HCT116 (cell line): ENCODE results near the gene STRADA. TPM values are rescaled to one million over a fixed set of nuclear protein-coding genes. Genes with fewer than 3 reads are reported as not detected.

Experiments
- ATAC-seq: fragments of 200-7000 bp; cut with Tn5 transposase; 2 replicates; pipeline ENCODE4 v1.9.1; 2020; ENCODE audit warnings: mild to moderate bottlenecking, moderate library complexity
- BruUV-seq: library from RNA; stranded (reverse); fragments of 400-500 nt; replicated peaks from 2 replicates; lab custom pipeline; 2021; lab: Mats Ljungman, UMichigan
- CTCF ChIA-PET: fragments of 300-600 bp; sonication (Branson Sonifier 250); formaldehyde crosslinking; loops from one replicate; lab custom pipeline; 2021; ENCODE audit warnings: antibody characterized with exemption; lab: Charles Lee
- POLR2A ChIA-PET: fragments of 300-600, 350-600 bp; sonication (Branson Sonifier 250); formaldehyde crosslinking; loops from one replicate; lab custom pipeline; 2021; ENCODE audit warnings: antibody characterized with exemption; lab: Charles Lee
- RAD21 ChIA-PET, 2 experiments: fragments of 300-600 bp; sonication (Branson Sonifier 250); formaldehyde crosslinking; loops; one replicate each; lab custom pipeline; 2023; ENCODE audit warnings: low total read pairs in 2 of 2; ENCODE audit not compliant: uncharacterized antibody in 2 of 2, unreplicated experiment in 2 of 2, low non-redundant PET in 1 of 2; lab: Charles Lee
- DNase-seq: peaks from one replicate; pipeline ENCODE4 v3.0.0-alpha.2; 2010; ENCODE audit warnings: low read depth, low spot score
- H2AFZ ChIP-seq: fragments of 200-600 bp; shearing (Covaris generic), sonication (generic); 2 replicates; pipeline ENCODE4 v1.6.1; 2017; ENCODE audit warnings: low read depth, mixed run types, mixed read lengths, antibody characterized with exemption, low read length; ENCODE audit not compliant: poor library complexity, severe bottlenecking
- H3K27ac ChIP-seq: 2 replicates; pipeline ENCODE4 v1.5.1; 2012; ENCODE audit warnings: low read depth, low read length
- H3K27me3 ChIP-seq: fragments of 200-600 bp; sonication (generic); 2 replicates; pipeline ENCODE4 v1.6.1; 2016; ENCODE audit warnings: mixed run types, low read length, mixed read lengths; ENCODE audit not compliant: insufficient read depth
- H3K36me3 ChIP-seq, 2 experiments: fragments of 200-500 bp in 1 of 2; fragments of 200-600 bp in 1 of 2; sonication (Bioruptor generic) in 1 of 2; sonication (generic) in 1 of 2; 2 replicates each; pipeline versions ENCODE4 v1.5.1 to v1.6.1; 2014 to 2016; ENCODE audit warnings: low read length in 2 of 2, inconsistent platforms in 1 of 2, mixed read lengths in 1 of 2, mixed run types in 1 of 2; ENCODE audit not compliant: insufficient read depth in 2 of 2, control insufficient read depth in 1 of 2
- H3K4me1 ChIP-seq, 2 experiments: fragments of 200-600 bp in 1 of 2; sonication (generic) in 1 of 2; 2 replicates each; pipeline versions ENCODE4 v1.5.1 to v1.6.1; 2012 to 2017; ENCODE audit warnings: low read length in 2 of 2, inconsistent platforms in 1 of 2, mild to moderate bottlenecking in 1 of 2, mixed read lengths in 1 of 2, mixed run types in 1 of 2, moderate library complexity in 1 of 2; ENCODE audit not compliant: insufficient read depth in 2 of 2, control insufficient read depth in 1 of 2
- H3K4me2 ChIP-seq: fragments of 200-600 bp; sonication (generic); 2 replicates; pipeline ENCODE4 v1.6.1; 2017; ENCODE audit warnings: mixed run types, low read length, mixed read lengths
- H3K4me3 ChIP-seq, 2 experiments: fragments of 200-600 bp in 1 of 2; sonication (generic) in 1 of 2; replicated peaks in 1 of 2; 2 replicates each; pipeline ENCODE4 v1.5.1; 2011 to 2016; ENCODE audit warnings: low read length in 2 of 2, control low read depth in 1 of 2, low read depth in 1 of 2, mild to moderate bottlenecking in 1 of 2, mixed read lengths in 1 of 2, mixed run types in 1 of 2
- H3K79me2 ChIP-seq: fragments of 200-600 bp; sonication (generic); 2 replicates; pipeline ENCODE4 v1.6.1; 2017; ENCODE audit warnings: mild to moderate bottlenecking, mixed run types, low read length, moderate library complexity, mixed read lengths; ENCODE audit not compliant: insufficient read depth
- H3K9ac ChIP-seq: fragments of 200-600 bp; sonication (generic); 2 replicates; pipeline ENCODE4 v1.6.1; 2016; ENCODE audit warnings: low read length, mixed read lengths
- H3K9me2 ChIP-seq: fragments of 200-600 bp; sonication (generic), shearing (Covaris generic); 2 replicates; pipeline ENCODE4 v1.6.1; 2017; ENCODE audit warnings: mixed run types, mild to moderate bottlenecking, moderate library complexity; ENCODE audit not compliant: insufficient read depth
- H3K9me3 ChIP-seq, 2 experiments: fragments of 200-500 bp in 1 of 2; fragments of 200-600 bp in 1 of 2; sonication (Bioruptor generic) in 1 of 2; sonication (generic) in 1 of 2; 2 replicates each; pipeline ENCODE4 v1.6.1; 2014 to 2017; ENCODE audit warnings: low read length in 2 of 2, mixed read lengths in 2 of 2, inconsistent platforms in 1 of 2, low read depth in 1 of 2, mild to moderate bottlenecking in 1 of 2, mixed run types in 1 of 2, moderate library complexity in 1 of 2; ENCODE audit not compliant: control insufficient read depth in 1 of 2, insufficient read depth in 1 of 2
- H4K20me1 ChIP-seq: fragments of 200-600 bp; sonication (generic), shearing (Covaris generic); 2 replicates; pipeline ENCODE4 v1.6.1; 2017; ENCODE audit warnings: mixed run types, mild to moderate bottlenecking, moderate library complexity; ENCODE audit not compliant: insufficient read depth
- CBX3 ChIP-seq: IDR thresholded peaks from 2 replicates; pipeline ENCODE4 v1.6.1; 2012; ENCODE audit warnings: low read depth
- CEBPB ChIP-seq: IDR thresholded peaks from 2 replicates; pipeline ENCODE4 v1.6.1; 2012; ENCODE audit warnings: low read depth
- EZH2phosphoT487 ChIP-seq: fragments of 200-600 bp; IDR thresholded peaks from 2 replicates; pipeline ENCODE4 v1.6.1; 2018; ENCODE audit warnings: antibody characterized with exemption, borderline replicate concordance
- RAD21 ChIP-seq: IDR thresholded peaks from 2 replicates; pipeline ENCODE4 v1.6.1; 2012; ENCODE audit warnings: low read depth, mild to moderate bottlenecking
- SP1 ChIP-seq: IDR thresholded peaks from 2 replicates; pipeline ENCODE4 v1.6.1; 2012; ENCODE audit warnings: low read depth
- SRF ChIP-seq: IDR thresholded peaks from 2 replicates; pipeline ENCODE4 v1.6.1; 2012; ENCODE audit warnings: low read depth
- TCF7L2 ChIP-seq: IDR thresholded peaks from 2 replicates; pipeline ENCODE4 v1.7.0; 2011; ENCODE audit warnings: borderline replicate concordance, inconsistent platforms; ENCODE audit not compliant: insufficient read depth, insufficient read length; ENCODE audit errors: extremely low read depth
- ZFX ChIP-seq: fragments of 450-650 bp; IDR thresholded peaks from 2 replicates; pipeline ENCODE4 v1.6.1; 2017
- ZNF274 ChIP-seq: fragments of 200-500 bp; sonication (Bioruptor generic); IDR thresholded peaks from 2 replicates; pipeline ENCODE4 v1.6.1; 2014; ENCODE audit warnings: mild to moderate bottlenecking, low read depth, low read length, inconsistent platforms
- intact Hi-C: fragments of 100-400 bp; cut with micrococcal nuclease; formaldehyde crosslinking; loops from 2 replicates; pipeline ENCODE4 v1.10.0; 2022
- total RNA-seq: library from RNA; stranded (reverse); gene quantifications from one replicate; pipeline ENCODE4 v1.2.1, GENCODE V29; 2021; ENCODE audit not compliant: unreplicated experiment
- TF ChIP-seq, protein P1 (sequence below): IDR thresholded peaks from 2 replicates; pipeline ENCODE4 v1.6.1; 2012; ENCODE audit warnings: low read depth

Gene STRADA
- total RNA-seq, 1 experiment from 2014 or later, result 38.0 TPM

DNA sequence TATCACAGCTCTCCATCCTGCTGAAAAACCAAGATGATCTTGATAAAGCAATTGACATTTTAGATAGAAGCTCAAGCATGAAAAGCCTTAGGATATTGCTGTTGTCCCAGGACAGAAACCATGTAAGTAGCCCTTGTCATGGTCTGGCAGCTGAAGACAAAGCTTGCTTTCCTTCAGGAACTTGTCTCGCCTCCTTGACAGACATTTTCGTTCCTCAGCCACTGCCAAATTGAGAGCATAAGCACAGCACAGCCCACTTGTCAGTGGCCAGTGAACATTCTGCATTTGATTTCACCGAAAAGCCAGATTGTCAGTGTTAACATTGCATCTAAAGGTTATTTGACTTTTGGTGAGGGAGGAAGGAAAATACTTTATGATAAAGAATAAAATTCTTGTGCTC is 83.8 kb downstream of the STRADA start:
- Histone ChIP-seq H3K9ac (no peak overlapping the region), H3K79me2 (no peaks in the 10 kb centered on the region), H2AFZ (no peak overlapping the region), H3K4me1 (no peaks in the 10 kb centered on the region), H4K20me1 (no peaks in the 10 kb centered on the region), H3K27me3 (no peaks in the 10 kb centered on the region), H3K27ac (no peak overlapping the region), H3K4me2 (no peak overlapping the region), H3K36me3 (0 out of 4 replicates have a peak, but pooled peaks cover 0 to 5% of the 10 kb centered on the region in 2 experiments), H3K9me3 (no peaks in the 10 kb centered on the region), H3K4me3 (no peak overlapping the region), H3K9me2 (no peaks in the 10 kb centered on the region)
- ATAC-seq (no peak), DNase-seq (no peak)
- CTCF ChIA-PET, result no interaction called here
- POLR2A ChIA-PET, result no interaction called here
- BruUV-seq, result no TSS peak
- intact Hi-C loops, result no loop called here
- TF ChIP-seq CEBPB (no peak), EZH2phosphoT487 (no peak), SP1 (no peak), RAD21 (no peak), SRF (no peak), ZNF274 (no peak), ZFX (no peak), TCF7L2 (no peak), CBX3 (no peak)
- TF ChIP-seq, protein P1, sequence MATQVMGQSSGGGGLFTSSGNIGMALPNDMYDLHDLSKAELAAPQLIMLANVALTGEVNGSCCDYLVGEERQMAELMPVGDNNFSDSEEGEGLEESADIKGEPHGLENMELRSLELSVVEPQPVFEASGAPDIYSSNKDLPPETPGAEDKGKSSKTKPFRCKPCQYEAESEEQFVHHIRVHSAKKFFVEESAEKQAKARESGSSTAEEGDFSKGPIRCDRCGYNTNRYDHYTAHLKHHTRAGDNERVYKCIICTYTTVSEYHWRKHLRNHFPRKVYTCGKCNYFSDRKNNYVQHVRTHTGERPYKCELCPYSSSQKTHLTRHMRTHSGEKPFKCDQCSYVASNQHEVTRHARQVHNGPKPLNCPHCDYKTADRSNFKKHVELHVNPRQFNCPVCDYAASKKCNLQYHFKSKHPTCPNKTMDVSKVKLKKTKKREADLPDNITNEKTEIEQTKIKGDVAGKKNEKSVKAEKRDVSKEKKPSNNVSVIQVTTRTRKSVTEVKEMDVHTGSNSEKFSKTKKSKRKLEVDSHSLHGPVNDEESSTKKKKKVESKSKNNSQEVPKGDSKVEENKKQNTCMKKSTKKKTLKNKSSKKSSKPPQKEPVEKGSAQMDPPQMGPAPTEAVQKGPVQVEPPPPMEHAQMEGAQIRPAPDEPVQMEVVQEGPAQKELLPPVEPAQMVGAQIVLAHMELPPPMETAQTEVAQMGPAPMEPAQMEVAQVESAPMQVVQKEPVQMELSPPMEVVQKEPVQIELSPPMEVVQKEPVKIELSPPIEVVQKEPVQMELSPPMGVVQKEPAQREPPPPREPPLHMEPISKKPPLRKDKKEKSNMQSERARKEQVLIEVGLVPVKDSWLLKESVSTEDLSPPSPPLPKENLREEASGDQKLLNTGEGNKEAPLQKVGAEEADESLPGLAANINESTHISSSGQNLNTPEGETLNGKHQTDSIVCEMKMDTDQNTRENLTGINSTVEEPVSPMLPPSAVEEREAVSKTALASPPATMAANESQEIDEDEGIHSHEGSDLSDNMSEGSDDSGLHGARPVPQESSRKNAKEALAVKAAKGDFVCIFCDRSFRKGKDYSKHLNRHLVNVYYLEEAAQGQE, result no peak
- RAD21 ChIA-PET, result no interaction called here
